Ovary (tissue), 3 donors: Measurements from ENCODE around the gene PPP1R2.

Experiments
- EP300 ChIP-seq: sonication (generic); formaldehyde crosslinking; IDR thresholded peaks from one replicate; pipeline ENCODE4 v1.6.1; 2017; ENCODE audit warnings: antibody characterized with exemption
- POLR2A ChIP-seq: fragments of 450-650 bp; IDR thresholded peaks from one replicate; pipeline ENCODE4 v1.6.1; 2017; ENCODE audit warnings: antibody characterized with exemption, mild to moderate bottlenecking, moderate library complexity
- TF ChIP-seq, protein P1 (sequence below), 3 donors: fragments of 450-650 bp in 2 of 3; fragments of 200-600 bp in 1 of 3; IDR thresholded peaks; one replicate each; pipeline versions ENCODE4 v1.5.1 to v1.8.0; 2016 to 2022; ENCODE audit warnings: antibody characterized with exemption in 3 of 3, mild to moderate bottlenecking in 1 of 3
- donor health status: DM: no; HTN: no; CAD: no.

DNA sequence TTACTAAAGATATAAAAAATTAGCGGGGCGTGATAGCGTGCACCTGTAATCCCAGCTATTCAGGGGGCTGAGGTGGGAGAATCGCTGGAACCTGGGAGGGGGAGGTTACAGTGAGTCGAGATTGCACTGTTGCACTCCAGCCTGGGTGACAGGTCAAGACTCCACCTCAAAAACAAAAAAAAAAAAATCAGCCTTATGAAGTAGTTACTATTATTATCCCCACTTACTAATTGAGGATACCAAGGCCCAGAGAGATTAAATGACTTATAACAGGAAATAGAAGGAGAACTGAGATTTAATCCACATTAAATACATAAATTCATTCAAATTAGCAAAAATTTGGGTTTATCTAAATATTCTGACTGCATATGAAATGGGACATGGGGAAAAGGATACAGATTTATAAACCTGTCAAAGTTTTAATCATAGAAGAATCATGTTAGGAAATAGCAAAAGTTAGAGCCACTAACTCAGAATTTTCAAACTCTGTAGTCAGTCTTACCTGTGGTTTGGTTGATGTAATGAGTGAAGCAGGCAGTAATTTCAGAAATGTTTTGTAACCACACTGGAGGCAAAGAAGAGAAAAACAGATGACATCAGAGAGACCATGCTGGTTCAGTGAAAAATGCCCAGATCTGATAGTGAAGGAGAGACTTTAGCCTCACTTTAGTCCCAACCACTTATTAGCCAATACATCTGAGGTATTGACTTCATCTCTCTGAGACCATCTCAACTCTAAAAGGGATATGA is 75.3 kb downstream of the PPP1R2 start:
- TF ChIP-seq, protein P1, sequence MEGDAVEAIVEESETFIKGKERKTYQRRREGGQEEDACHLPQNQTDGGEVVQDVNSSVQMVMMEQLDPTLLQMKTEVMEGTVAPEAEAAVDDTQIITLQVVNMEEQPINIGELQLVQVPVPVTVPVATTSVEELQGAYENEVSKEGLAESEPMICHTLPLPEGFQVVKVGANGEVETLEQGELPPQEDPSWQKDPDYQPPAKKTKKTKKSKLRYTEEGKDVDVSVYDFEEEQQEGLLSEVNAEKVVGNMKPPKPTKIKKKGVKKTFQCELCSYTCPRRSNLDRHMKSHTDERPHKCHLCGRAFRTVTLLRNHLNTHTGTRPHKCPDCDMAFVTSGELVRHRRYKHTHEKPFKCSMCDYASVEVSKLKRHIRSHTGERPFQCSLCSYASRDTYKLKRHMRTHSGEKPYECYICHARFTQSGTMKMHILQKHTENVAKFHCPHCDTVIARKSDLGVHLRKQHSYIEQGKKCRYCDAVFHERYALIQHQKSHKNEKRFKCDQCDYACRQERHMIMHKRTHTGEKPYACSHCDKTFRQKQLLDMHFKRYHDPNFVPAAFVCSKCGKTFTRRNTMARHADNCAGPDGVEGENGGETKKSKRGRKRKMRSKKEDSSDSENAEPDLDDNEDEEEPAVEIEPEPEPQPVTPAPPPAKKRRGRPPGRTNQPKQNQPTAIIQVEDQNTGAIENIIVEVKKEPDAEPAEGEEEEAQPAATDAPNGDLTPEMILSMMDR (IDR thresholded peaks at IDR 0.05): no peak
- no peak for TF ChIP-seq POLR2A
- TF ChIP-seq EP300: no peak
